Esophagus muscularis mucosa (tissue), 4 donors: ENCODE data around the gene CPAMD8. TPM values are rescaled to one million over a fixed set of nuclear protein-coding genes. Genes with fewer than 3 reads are reported as not detected.

Experiments
- DNase-seq: peaks from one replicate; pipeline ENCODE4 v3.0.0-alpha.2; 2017; ENCODE audit errors: extremely low spot score
- H3K27ac ChIP-seq, 4 donors: fragments of 200-600 bp; sonication (generic); replicated peaks in 1 of 4; 1 replicate in 3 of 4; 2 replicates in 1 of 4; pipeline ENCODE4 v1.5.1; 2016 to 2019; ENCODE audit warnings: mild to moderate bottlenecking in 1 of 4
- H3K27me3 ChIP-seq, 4 donors: fragments of 200-600 bp; sonication (generic); one replicate each; pipeline versions ENCODE4 v1.5.1 to v1.6.0; 2016 to 2019
- H3K36me3 ChIP-seq, 4 donors: fragments of 200-600 bp; sonication (generic); one replicate each; pipeline ENCODE4 v1.5.1; 2016 to 2019
- H3K4me1 ChIP-seq, 4 donors: fragments of 200-600 bp; sonication (generic); one replicate each; pipeline ENCODE4 v1.5.1; 2016 to 2019
- H3K4me3 ChIP-seq, 4 donors: fragments of 200-600 bp; sonication (generic); 1 replicate in 2 of 4; 2 replicates in 2 of 4; pipeline ENCODE4 v1.5.1; 2016 to 2019; ENCODE audit warnings: mild to moderate bottlenecking in 4 of 4, moderate library complexity in 1 of 4
- H3K9me3 ChIP-seq, 4 donors: fragments of 200-600 bp; sonication (generic); 1 replicate in 3 of 4; 2 replicates in 1 of 4; pipeline ENCODE4 v1.5.1; 2016 to 2019
- EP300 ChIP-seq: sonication (generic); formaldehyde crosslinking; IDR thresholded peaks from one replicate; pipeline ENCODE4 v1.6.1; 2017; ENCODE audit warnings: antibody characterized with exemption
- POLR2A ChIP-seq: fragments of 450-650 bp; IDR thresholded peaks from one replicate; pipeline ENCODE4 v1.6.1; 2017; ENCODE audit warnings: antibody characterized with exemption, moderate library complexity, mild to moderate bottlenecking, low read depth
- POLR2AphosphoS5 ChIP-seq, 2 donors: sonication (generic); formaldehyde crosslinking; IDR thresholded peaks; one replicate each; pipeline ENCODE4 v1.6.1; 2017; ENCODE audit warnings: antibody characterized with exemption in 2 of 2
- WGBS: methylation state at CpG from one replicate; pipeline ENCODE4 v1.1.5; 2018; 5-methylcytosine and 5-hydroxymethylcytosine counted together
- intact Hi-C: fragments of 100-400 bp; cut with DNase I; formaldehyde crosslinking; loops from one replicate; pipeline ENCODE4 v1.15.1; 2023
- total RNA-seq, 4 donors: library from RNA; depleted of rRNA; stranded (reverse); fragments of >200 nt; gene quantifications; one replicate each; pipeline versions ENCODE4 v1.1.0 to v1.2.1, GENCODE V29; 2016
- TF ChIP-seq, protein P1 (sequence below), 3 experiments: fragments of 200-600 bp in 2 of 3; fragments of 450-650 bp in 1 of 3; sonication (generic) in 2 of 3; IDR thresholded peaks; one replicate each; pipeline ENCODE4 v1.5.1; 2017 to 2019; ENCODE audit warnings: antibody characterized with exemption in 3 of 3, mild to moderate bottlenecking in 2 of 3, moderate library complexity in 1 of 3

The CPAMD8 gene
- total RNA-seq, 4 donors from 2014 or later, result 9.6 to 21.0 (median 13.0) TPM

DNA sequence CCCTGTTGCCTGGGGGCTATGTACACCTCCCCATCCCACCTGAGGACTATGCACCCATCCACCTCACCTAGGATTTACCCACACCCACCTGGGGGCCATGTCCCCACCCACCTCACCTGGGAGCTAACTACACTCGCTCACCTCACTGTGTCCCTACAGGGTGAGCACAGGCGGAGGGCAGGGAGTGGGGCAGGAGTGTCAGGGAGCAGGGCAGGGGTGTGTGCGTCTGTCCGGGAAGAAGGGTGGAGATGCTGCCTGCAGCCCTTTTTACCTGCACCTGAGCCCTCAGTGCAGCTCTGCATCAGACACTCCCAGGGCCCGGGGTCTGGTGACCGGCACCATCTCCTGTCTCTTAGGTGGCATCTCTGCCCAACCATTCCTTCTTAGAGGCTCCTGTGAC, 10.6 kb upstream of the CPAMD8 start:
- Histone ChIP-seq H3K27me3 (peaks cover 0 to 61% (median 0%) of the 10 kb centered on the region in 4 donors), H3K27ac (no peak overlapping the region), H3K4me1 (peaks cover 0 to 3% (median 1%) of the 10 kb centered on the region in 4 donors), H3K9me3 (no peaks in the 10 kb centered on the region), H3K36me3 (no peaks in the 10 kb centered on the region), H3K4me3 (no peak overlapping the region)
- DNase-seq, result no peak
- WGBS, result 91% methylated on average over 6 of the region's 6 CpGs
- intact Hi-C loops, result no loop called here
- TF ChIP-seq, protein P1, sequence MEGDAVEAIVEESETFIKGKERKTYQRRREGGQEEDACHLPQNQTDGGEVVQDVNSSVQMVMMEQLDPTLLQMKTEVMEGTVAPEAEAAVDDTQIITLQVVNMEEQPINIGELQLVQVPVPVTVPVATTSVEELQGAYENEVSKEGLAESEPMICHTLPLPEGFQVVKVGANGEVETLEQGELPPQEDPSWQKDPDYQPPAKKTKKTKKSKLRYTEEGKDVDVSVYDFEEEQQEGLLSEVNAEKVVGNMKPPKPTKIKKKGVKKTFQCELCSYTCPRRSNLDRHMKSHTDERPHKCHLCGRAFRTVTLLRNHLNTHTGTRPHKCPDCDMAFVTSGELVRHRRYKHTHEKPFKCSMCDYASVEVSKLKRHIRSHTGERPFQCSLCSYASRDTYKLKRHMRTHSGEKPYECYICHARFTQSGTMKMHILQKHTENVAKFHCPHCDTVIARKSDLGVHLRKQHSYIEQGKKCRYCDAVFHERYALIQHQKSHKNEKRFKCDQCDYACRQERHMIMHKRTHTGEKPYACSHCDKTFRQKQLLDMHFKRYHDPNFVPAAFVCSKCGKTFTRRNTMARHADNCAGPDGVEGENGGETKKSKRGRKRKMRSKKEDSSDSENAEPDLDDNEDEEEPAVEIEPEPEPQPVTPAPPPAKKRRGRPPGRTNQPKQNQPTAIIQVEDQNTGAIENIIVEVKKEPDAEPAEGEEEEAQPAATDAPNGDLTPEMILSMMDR (IDR thresholded peaks at IDR 0.05), result no peak
- TF ChIP-seq EP300, result no peak
- no peak for TF ChIP-seq POLR2A
- no peak for TF ChIP-seq POLR2AphosphoS5 (IDR thresholded peaks at IDR 0.05)

DNA sequence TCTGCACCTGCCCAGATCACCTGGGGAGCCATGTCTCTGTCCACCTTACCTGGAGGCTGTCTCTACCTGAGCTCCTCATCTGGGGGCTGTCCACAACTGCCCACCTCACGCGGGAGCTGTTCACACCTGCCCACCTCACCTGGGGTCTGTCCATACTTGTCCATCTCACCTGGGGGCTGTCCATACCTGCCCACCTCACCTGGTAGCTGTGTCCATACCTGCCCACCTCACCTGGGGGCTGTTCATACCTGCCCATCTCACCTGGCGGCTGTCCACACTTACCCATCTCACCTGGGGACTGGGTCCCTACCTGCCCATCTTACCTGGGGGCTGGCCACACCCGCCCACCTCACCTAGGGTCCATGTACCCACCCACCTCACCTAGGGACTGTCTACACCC, 10.0 kb upstream of the CPAMD8 start:
- Histone ChIP-seq H3K27ac (no peak overlapping the region), H3K4me1 (no peaks in the 10 kb centered on the region), H3K27me3 (peaks cover 0 to 55% (median 0%) of the 10 kb centered on the region in 4 donors), H3K9me3 (no peaks in the 10 kb centered on the region), H3K36me3 (no peaks in the 10 kb centered on the region), H3K4me3 (no peak overlapping the region)
- 87% methylated on average over 3 of the region's 4 CpGs for WGBS
- DNase-seq, result no peak
- TF ChIP-seq, protein P1 (IDR thresholded peaks at IDR 0.05), result no peak
- TF ChIP-seq POLR2A (no peak), POLR2AphosphoS5 (IDR thresholded peaks at IDR 0.05) (no peak), EP300 (no peak)
- intact Hi-C loops, result no loop called here

DNA sequence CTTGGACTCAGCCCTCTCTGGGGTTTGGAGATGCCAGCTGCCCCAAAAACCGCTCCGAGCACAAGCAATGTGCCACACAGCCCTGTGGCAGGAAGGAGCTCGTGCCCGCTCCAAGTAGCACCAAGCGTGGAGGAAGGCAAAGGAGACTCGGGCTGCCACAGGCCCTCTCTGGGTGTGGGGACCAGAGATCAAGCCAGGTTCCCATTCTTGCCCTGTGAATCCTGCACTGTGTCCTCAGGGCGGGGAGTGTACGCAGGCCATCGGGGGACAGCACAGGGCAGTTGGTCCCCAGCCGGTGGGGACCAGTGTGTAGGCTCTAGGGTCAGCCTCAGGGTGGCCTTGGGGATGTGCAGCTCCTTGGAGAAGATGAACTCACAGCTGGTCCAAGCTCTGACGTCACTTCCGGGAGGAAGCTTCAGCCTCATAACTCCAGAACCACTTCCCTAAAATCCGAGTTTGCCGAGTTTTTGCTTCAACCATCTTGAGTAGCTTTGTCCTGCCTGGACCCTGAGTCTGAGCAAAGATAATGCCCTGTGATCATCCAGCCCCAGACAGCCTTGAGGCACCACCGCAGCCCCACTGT, 9.3 kb upstream of the CPAMD8 start:
- DNase-seq, result no peak
- TF ChIP-seq EP300, result no peak
- TF ChIP-seq, protein P1 (IDR thresholded peaks at IDR 0.05), result no peak
- no peak for TF ChIP-seq POLR2A
- TF ChIP-seq POLR2AphosphoS5 (IDR thresholded peaks at IDR 0.05), result no peak
- intact Hi-C loops, result no loop called here
- peaks cover 0 to 58% (median 0%) of the 10 kb centered on the region in 4 donors for H3K27me3 ChIP-seq
- H3K36me3 ChIP-seq, result no peaks in the 10 kb centered on the region
- H3K9me3 ChIP-seq, result no peaks in the 10 kb centered on the region
- H3K27ac ChIP-seq, result no peak overlapping the region
- no peak overlapping the region for H3K4me3 ChIP-seq
- no peaks in the 10 kb centered on the region for H3K4me1 ChIP-seq
- 75% methylated on average over 8 of the region's 15 CpGs for WGBS

DNA sequence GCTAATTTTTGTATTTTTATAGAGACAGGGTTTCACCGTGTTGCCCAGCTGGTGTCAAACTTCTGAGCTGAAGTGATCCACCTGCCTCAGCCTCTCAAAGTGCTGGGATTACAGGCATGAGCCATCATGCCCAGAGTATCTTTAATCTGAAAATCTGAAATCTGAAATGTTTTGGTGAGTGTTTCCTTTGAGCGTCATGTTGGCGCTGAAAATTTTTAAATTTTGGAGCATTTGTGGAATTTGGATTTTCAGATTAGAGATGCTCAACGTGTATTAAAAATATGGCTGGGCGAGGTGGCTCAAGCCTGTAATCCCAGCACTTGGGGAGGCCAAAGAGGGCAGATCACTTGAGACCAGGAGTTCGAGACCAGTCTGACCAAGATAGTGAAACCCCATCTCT, 5.1 kb upstream of the CPAMD8 start:
- H3K27me3 ChIP-seq, result peaks cover 0 to 68% (median 14%) of the 10 kb centered on the region in 4 donors
- intact Hi-C loops, result no loop called here
- H3K9me3 ChIP-seq, result no peaks in the 10 kb centered on the region
- TF ChIP-seq POLR2A (no peak), EP300 (no peak), POLR2AphosphoS5 (IDR thresholded peaks at IDR 0.05) (no peak)
- TF ChIP-seq, protein P1 (IDR thresholded peaks at IDR 0.05), result no peak
- 79% methylated on average over 6 of the region's 6 CpGs for WGBS
- no peak for DNase-seq
- no peaks in the 10 kb centered on the region for H3K36me3 ChIP-seq
- no peak overlapping the region for H3K4me3 ChIP-seq
- H3K4me1 ChIP-seq, result peaks cover 0 to 7% (median 3%) of the 10 kb centered on the region in 4 donors
- no peak overlapping the region for H3K27ac ChIP-seq

DNA sequence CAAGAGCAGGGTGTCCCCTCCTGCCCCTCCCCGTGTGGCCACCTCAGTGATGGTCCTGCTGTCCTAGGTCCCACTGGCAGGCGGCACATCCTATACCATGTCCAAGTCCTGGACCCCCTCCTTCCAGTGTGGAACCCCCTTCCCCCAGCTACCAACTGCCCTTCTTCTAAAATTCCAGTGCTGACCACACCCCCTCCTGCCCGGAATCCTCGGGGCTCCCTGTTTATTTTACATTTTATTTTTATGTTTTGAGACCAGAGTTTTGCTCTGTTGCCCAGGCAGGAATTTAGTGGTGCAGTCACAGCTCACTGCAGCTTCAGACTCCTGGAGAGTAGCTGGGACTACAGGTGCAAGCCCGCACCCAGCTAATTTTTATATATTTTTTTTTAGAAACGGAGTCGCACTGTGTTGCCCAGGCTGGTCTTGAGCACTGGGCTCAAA, 945 bp upstream of the CPAMD8 start:
- Histone ChIP-seq H3K9me3 (peaks cover 0 to 24% (median 21%) of the 10 kb centered on the region in 4 donors), H3K27ac (no peak overlapping the region), H3K4me1 (peaks cover 0 to 18% (median 9%) of the 10 kb centered on the region in 4 donors), H3K36me3 (no peaks in the 10 kb centered on the region), H3K27me3 (peaks cover 0 to 80% (median 28%) of the 10 kb centered on the region in 4 donors), H3K4me3 (no peak overlapping the region)
- DNase-seq, result no peak
- no peak for TF ChIP-seq EP300
- no peak for TF ChIP-seq POLR2A
- TF ChIP-seq POLR2AphosphoS5 (IDR thresholded peaks at IDR 0.05), result no peak
- TF ChIP-seq, protein P1 (IDR thresholded peaks at IDR 0.05), result no peak
- intact Hi-C loops, result no loop called here
- WGBS, result 53% methylated on average over 7 of the region's 7 CpGs
